Stomach (tissue), 4 donors: Measurements from ENCODE around the gene PRICKLE2.

ENCODE experiments used
- CTCF ChIP-seq, 7 experiments: fragments of 450-650 bp in 4 of 7; fragments of 200-600 bp in 3 of 7; sonication (generic) in 3 of 7; IDR thresholded peaks; one replicate each; pipeline ENCODE4 v1.5.1; 2016 to 2019; ENCODE audit warnings: antibody characterized with exemption in 7 of 7, control low read depth in 2 of 7, mild to moderate bottlenecking in 1 of 7
- EP300 ChIP-seq: sonication (generic); formaldehyde crosslinking; IDR thresholded peaks from one replicate; pipeline ENCODE4 v1.6.1; 2017; ENCODE audit warnings: antibody characterized with exemption
- POLR2AphosphoS5 ChIP-seq, 3 donors: sonication (generic); formaldehyde crosslinking; IDR thresholded peaks; one replicate each; pipeline ENCODE4 v1.6.1; 2016; ENCODE audit warnings: antibody characterized with exemption in 3 of 3

- TF ChIP-seq CTCF (IDR thresholded peaks at IDR 0.05) (no peak), EP300 (no peak), POLR2AphosphoS5 (IDR thresholded peaks at IDR 0.05) (no peak)
Observed at GRCh38 chr3:64196236-64196929, 28.9 kb downstream of the PRICKLE2 start.
